Adrenal gland (tissue), 5 donors: ENCODE data around the gene OLA1.

Experiments used
- CTCF ChIP-seq, 6 experiments: fragments of 450-650 bp in 4 of 6; fragments of 200-600 bp in 2 of 6; sonication (generic) in 1 of 6; IDR thresholded peaks; 1 replicate in 5 of 6; 2 replicates in 1 of 6; pipeline versions ENCODE4 v1.5.1 to v1.8.0; 2016 to 2021; ENCODE audit warnings: antibody characterized with exemption in 6 of 6, mild to moderate bottlenecking in 2 of 6, moderate library complexity in 1 of 6
- POLR2A ChIP-seq, 2 donors: fragments of 450-650 bp; IDR thresholded peaks; one replicate each; pipeline ENCODE4 v1.6.1; 2017; ENCODE audit warnings: antibody characterized with exemption in 2 of 2, mild to moderate bottlenecking in 2 of 2, moderate library complexity in 1 of 2
- donor health status: DM: no; HTN: no; CAD: no.

DNA sequence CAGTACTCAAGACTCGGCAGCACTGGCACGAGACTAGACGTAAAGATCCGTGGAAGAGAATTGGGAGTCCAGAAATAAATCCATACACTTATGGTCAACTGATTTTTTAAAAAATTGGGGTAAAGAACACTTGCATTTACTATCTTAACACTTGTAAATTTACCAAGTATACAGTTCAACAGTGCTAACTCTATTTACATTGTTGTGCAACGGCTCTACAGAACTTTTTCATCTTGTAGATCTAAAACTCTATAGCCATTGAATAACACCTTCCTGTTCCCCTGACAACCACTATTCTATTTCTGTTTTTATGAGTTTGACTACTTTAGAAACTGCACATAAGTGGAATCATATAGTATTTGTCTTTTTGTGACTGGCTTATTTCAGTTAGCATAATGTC is 153.8 kb downstream of the OLA1 start:
- TF ChIP-seq CTCF (IDR thresholded peaks at IDR 0.05) (no peak), POLR2A (IDR thresholded peaks at IDR 0.05) (no peak)
